Body of pancreas (tissue), 4 donors: Measurements from ENCODE around the gene SENP8. TPM values are rescaled to one million over a fixed set of nuclear protein-coding genes. Genes with fewer than 3 reads are reported as not detected.

Source experiments
- ATAC-seq: fragments of 150-250 bp; one replicate; pipeline ENCODE4 v1.9.1; 2016
- DNase-seq, 4 donors: peaks; one replicate each; pipeline ENCODE4 v3.0.0-alpha.2; 2019
- H3K27ac ChIP-seq, 4 donors: fragments of 200-600 bp; sonication (generic); 1 replicate in 3 of 4; 2 replicates in 1 of 4; pipeline versions ENCODE4 v1.5.1 to v1.6.1; 2016 to 2019; ENCODE audit warnings: mild to moderate bottlenecking in 1 of 4, mixed read lengths in 1 of 4, moderate library complexity in 1 of 4
- H3K27me3 ChIP-seq, 2 donors: fragments of 200-600 bp; sonication (generic); one replicate each; pipeline ENCODE4 v1.6.0; 2016; ENCODE audit warnings: mild to moderate bottlenecking in 1 of 2
- H3K36me3 ChIP-seq, 2 donors: fragments of 200-600 bp; sonication (generic); replicated peaks in 1 of 2; 2 replicates each; pipeline ENCODE4 v1.5.1; 2016; ENCODE audit warnings: low read depth in 2 of 2; ENCODE audit not compliant: insufficient read depth in 1 of 2
- H3K4me1 ChIP-seq: fragments of 200-600 bp; sonication (generic); one replicate; pipeline ENCODE4 v1.6.0; 2016
- H3K4me3 ChIP-seq, 2 donors: fragments of 200-600 bp; sonication (generic); 1 replicate in 1 of 2; 2 replicates in 1 of 2; pipeline ENCODE4 v1.5.1; 2016 to 2019
- H3K9me3 ChIP-seq, 3 donors: fragments of 200-600 bp; sonication (generic); 1 replicate in 2 of 3; 2 replicates in 1 of 3; pipeline ENCODE4 v1.5.1; 2016
- POLR2A ChIP-seq, 3 donors: fragments of 450-650 bp; IDR thresholded peaks; one replicate each; pipeline ENCODE4 v1.6.1; 2016; ENCODE audit warnings: antibody characterized with exemption in 3 of 3, mild to moderate bottlenecking in 2 of 3
- WGBS, 2 donors: methylation state at CpG; one replicate each; pipeline ENCODE4 v1.1.5; 2017; 5-methylcytosine and 5-hydroxymethylcytosine counted together
- intact Hi-C: fragments of 100-400 bp; cut with DNase I; formaldehyde crosslinking; loops from one replicate; pipeline ENCODE4 v1.15.1; 2023
- total RNA-seq, 2 donors: library from RNA; depleted of rRNA; stranded (reverse); fragments of >200 nt; gene quantifications; one replicate each; pipeline ENCODE4 v1.1.0, GENCODE V29; 2016
- TF ChIP-seq, protein P1 (sequence below), 7 experiments: fragments of 450-650 bp in 4 of 7; fragments of 200-600 bp in 3 of 7; sonication (generic) in 3 of 7; IDR thresholded peaks; one replicate each; pipeline ENCODE4 v1.5.1; 2016 to 2019; ENCODE audit warnings: antibody characterized with exemption in 7 of 7

The SENP8 gene
- total RNA-seq, 2 donors from 2014 or later = 2.1 to 5.3 TPM

DNA sequence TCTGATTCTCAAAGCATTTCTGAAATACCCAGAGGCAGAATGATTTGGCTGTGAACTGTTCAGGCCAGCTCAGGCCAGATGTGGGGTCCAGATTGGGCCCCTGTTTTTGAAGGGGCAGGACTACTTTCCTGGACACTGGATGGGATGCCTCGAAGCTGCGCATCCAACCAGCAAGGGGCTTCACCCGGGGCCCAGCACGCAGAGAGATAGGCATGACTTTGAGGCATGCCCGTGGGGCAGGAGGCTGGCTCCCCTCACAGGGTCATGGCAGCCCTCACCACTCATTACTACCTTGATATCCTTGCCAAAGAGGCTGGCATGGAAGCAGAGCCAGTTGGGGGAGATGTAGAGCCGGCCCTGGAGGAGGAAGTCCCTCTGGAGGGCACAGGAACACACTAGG, 49.2 kb downstream of the SENP8 start:
- WGBS, 2 donors = 75 to 84% methylated on average over 6 of the region's 6 CpGs
- TF ChIP-seq, protein P1, sequence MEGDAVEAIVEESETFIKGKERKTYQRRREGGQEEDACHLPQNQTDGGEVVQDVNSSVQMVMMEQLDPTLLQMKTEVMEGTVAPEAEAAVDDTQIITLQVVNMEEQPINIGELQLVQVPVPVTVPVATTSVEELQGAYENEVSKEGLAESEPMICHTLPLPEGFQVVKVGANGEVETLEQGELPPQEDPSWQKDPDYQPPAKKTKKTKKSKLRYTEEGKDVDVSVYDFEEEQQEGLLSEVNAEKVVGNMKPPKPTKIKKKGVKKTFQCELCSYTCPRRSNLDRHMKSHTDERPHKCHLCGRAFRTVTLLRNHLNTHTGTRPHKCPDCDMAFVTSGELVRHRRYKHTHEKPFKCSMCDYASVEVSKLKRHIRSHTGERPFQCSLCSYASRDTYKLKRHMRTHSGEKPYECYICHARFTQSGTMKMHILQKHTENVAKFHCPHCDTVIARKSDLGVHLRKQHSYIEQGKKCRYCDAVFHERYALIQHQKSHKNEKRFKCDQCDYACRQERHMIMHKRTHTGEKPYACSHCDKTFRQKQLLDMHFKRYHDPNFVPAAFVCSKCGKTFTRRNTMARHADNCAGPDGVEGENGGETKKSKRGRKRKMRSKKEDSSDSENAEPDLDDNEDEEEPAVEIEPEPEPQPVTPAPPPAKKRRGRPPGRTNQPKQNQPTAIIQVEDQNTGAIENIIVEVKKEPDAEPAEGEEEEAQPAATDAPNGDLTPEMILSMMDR (IDR thresholded peaks at IDR 0.05) = no peak
- TF ChIP-seq POLR2A (IDR thresholded peaks at IDR 0.05) = no peak
- H3K9me3 ChIP-seq = no peaks in the 10 kb centered on the region
- no peaks in the 10 kb centered on the region for H3K4me1 ChIP-seq
- no peak overlapping the region for H3K4me3 ChIP-seq
- no peaks in the 10 kb centered on the region for H3K27me3 ChIP-seq
- H3K27ac ChIP-seq = no peak overlapping the region
- H3K36me3 ChIP-seq = no peaks in the 10 kb centered on the region
- intact Hi-C loops = loop anchor here (10.0 kb wide), 1 partner anchor 423 kb away; no protein-coding TSS in a partner anchor
- DNase-seq (no peak), ATAC-seq (no peak)

DNA sequence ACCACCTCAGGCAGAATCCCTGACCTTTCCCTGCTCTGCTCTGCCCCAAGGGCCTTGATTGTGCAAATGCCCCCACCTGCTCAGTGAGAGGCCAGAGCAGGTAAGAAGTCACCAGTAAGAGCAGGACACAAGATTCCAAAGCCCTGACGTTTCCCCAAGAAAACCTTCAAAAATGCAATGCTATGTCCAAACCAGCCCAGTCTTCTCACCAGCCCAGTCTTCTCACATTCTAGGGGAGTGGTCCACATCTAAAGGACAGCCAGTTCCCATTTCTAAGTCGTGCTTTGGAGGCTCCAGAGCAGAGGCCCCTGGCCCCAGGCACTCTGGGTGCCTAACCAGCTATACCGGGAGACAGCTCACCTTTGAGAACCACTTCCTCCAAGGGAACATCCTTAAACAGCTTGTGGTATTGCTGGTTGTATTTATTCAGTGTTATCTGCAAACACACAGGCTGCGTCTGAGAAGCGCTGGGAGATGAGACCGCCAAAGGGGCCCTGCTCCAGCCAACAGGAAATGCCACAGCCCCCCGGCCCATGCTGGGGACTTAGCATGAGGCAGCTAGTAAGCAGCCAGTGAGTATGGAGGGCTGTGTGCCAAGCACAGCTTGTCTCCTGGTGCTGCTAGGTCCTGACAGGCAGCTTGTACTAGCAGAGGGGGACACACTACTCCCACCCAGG, 50.1 kb downstream of the SENP8 start:
- ATAC-seq (no peak), DNase-seq (no peak)
- Histone ChIP-seq H3K9me3 (no peaks in the 10 kb centered on the region), H3K4me1 (no peaks in the 10 kb centered on the region), H3K4me3 (no peak overlapping the region), H3K27me3 (no peaks in the 10 kb centered on the region), H3K36me3 (no peaks in the 10 kb centered on the region), H3K27ac (no peak overlapping the region)
- TF ChIP-seq, protein P1 (IDR thresholded peaks at IDR 0.05) = no peak
- TF ChIP-seq POLR2A (IDR thresholded peaks at IDR 0.05) = no peak
- 39 to 50% methylated on average over 3 to 7 of the region's 7 CpGs for WGBS, 2 donors
- intact Hi-C loops = loop anchor here (10.0 kb wide), 1 partner anchor 423 kb away; no protein-coding TSS in a partner anchor

DNA sequence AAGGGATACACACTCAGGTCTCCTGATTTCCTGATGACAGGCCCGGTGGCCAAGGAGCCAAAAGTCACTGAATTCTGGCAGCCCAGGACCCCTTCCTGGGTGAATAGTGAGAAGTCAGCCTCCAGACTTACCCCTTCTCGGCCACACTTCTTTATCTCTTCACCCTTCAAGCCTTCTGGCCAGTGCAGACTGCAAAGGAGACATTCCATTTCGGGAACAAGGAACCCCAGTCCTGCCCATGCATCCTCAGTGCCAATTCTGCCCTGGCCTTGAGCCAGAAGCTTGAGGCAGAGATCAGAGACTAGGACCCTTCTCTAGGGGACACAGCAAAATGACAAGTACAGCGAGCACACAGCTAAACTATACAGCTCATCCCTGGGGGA, 50.6 kb downstream of the SENP8 start:
- Histone ChIP-seq H3K27ac (no peak overlapping the region), H3K27me3 (no peaks in the 10 kb centered on the region), H3K4me1 (no peaks in the 10 kb centered on the region), H3K9me3 (no peaks in the 10 kb centered on the region), H3K36me3 (no peaks in the 10 kb centered on the region), H3K4me3 (no peak overlapping the region)
- DNase-seq = no peak
- intact Hi-C loops = loop anchor here (10.0 kb wide), 1 partner anchor 424 kb away; no protein-coding TSS in a partner anchor
- no peak for ATAC-seq
- 57 to 71% methylated on average over 3 to 4 of the region's 4 CpGs for WGBS, 2 donors
- TF ChIP-seq, protein P1 (IDR thresholded peaks at IDR 0.05) = no peak

DNA sequence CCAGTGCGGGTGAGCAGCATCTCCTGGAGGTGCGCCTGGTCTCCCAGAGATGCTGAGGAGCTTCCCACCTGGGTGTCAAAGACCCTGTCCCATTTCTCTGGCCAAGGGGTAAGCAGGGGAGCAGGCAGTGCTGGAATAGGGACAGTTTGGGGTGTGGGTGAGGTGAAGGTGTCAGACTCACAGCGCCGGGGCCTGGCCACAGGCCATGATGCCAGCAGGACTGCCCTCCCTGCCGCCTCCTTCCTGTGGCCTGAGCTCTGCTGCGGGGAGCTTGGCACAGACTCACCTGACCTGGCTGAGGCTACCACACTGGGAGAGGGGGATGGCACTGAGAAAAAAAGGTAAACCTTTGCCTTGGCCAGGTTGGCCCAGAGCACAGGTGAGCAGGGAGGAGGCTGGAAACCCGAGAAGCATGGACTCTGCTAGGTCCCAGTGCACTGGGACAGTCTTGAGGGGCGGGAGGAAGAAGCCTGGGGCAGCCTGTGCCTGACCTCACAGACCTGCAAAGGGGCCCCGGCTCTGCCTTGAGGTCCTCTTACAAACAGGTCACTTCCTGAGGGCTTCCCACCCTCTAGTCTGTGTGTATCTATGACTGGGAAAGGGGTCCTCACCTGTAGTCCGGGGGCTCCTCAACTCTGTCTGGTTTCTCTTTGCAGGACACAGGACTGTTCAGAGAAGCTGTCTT, 51.2 kb downstream of the SENP8 start:
- Histone ChIP-seq H3K27me3 (no peaks in the 10 kb centered on the region), H3K27ac (no peak overlapping the region), H3K4me3 (no peak overlapping the region), H3K9me3 (no peaks in the 10 kb centered on the region), H3K36me3 (no peaks in the 10 kb centered on the region), H3K4me1 (no peaks in the 10 kb centered on the region)
- WGBS, 2 donors = 61 to 69% methylated on average over 7 to 10 of the region's 10 CpGs
- intact Hi-C loops = loop anchor here (10.0 kb wide), 1 partner anchor 425 kb away; no protein-coding TSS in a partner anchor
- TF ChIP-seq, protein P1 (IDR thresholded peaks at IDR 0.05) = no peak
- no peak for TF ChIP-seq POLR2A (IDR thresholded peaks at IDR 0.05)
- ATAC-seq (no peak), DNase-seq (no peak)
